NK-92 treated with Interleukin-12 subunit alpha and Interleukin-12 subunit beta, amount 100 ng/mL, for 24 hours (cell line): ENCODE data around the gene PPP4R4.

Experiments
- DNase-seq: peaks from one replicate; lab custom pipeline; 2025; lab: John Stamatoyannopoulos, UW

The PPP4R4 gene

DNA sequence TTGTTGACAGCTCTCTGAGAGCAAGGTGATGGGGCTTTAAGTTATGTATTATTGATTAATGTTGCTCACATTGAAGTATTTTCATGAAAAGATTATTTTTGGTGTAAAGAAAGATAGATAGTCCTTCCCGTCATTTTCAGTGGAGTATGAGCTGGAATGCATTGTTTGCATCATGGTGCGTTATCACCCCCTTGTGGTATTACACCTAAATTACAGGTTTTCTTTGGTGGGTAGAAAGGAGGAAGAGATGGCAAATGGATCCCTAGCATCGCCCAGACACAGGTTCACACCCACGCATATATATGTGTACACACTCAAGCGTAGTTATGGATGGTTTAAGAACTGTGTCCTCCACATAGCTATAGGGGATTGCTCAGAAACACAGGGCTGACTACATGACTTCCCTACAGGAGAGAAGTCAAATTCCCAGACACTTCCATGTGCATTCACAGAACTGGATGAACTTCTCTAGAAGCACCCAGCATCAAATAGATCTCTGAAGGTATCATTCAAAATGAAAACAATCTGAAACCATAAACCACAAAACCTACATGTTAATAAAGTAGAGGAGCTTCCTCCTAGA is 133.4 kb downstream of the PPP4R4 start:
- no peak for DNase-seq

DNA sequence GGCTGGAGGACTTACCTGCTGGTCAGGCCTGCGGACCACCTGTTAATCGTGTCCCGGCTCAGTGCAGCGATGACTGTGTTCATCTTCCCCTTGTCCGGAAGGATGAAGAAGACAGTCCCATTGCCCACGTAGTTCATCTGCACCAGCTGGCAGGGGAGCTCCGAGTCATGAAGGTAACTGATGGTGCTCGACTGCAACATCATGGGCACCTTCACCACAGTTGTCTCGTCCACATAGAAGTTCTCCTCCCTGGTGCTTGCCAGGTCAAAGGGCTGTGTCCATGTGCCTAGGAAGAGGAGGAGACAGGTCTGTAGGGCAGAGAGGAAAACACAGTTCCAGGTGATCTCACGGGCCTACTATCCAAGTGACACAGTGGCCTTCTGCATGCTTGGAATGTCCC is 135.6 kb downstream of the PPP4R4 start:
- DNase-seq = no peak

DNA sequence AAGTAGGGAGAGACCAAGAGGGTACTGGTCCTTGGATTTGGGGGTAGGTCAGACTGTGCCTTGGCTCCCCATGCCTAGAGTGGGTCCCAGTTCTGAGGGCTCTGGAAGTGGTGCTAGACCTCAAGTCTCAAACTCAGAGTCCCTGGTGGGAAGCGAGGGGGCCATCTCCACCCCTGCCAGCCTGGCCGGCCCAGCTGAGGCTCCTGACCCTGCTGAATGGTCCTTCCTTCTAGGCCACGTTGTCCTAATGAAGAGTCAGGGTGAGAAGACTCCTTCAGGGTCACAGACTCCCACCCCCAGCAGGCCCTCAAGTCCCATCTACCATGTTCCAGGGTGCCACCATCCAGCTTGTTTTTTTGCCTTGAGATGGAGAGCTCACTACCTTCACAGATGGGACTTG is 136.1 kb downstream of the PPP4R4 start:
- no peak for DNase-seq

DNA sequence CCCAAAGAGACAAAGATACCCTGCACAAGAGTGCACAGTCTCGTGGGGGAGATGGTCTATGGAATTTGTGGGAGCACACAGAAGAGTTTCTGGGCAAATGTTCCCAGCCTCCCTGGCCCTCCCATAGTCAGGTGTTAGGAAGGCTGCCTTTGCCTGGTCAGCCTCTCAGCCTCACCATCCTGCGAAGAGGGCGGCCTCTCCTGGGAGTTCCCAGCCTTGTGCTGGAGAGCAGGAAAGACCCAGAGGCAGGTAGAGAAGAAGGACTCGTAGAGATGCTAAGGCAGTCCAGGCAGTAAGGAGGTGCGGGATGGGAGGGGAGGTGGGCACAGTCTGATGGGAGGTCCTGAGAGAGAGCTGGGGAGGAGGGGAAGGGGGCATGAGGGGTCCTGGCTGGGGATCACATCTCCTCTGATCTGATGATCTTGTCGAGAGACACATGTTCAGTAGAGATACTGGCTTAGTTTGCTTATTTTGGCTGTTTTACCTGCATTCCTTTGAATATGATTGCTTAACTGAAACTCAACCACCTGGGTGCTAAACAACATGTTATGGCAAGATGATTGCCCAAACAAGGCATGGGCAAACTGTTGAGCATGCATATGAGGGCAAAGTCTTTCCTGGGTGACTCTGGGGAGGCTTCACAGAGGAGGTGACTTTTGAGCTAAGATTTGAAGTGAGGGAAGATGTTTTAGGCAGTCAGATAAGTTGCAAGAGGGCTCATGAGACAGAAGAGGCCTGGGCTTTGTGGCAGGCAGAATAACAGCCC is 138.5 kb downstream of the PPP4R4 start:
- DNase-seq = no peak

DNA sequence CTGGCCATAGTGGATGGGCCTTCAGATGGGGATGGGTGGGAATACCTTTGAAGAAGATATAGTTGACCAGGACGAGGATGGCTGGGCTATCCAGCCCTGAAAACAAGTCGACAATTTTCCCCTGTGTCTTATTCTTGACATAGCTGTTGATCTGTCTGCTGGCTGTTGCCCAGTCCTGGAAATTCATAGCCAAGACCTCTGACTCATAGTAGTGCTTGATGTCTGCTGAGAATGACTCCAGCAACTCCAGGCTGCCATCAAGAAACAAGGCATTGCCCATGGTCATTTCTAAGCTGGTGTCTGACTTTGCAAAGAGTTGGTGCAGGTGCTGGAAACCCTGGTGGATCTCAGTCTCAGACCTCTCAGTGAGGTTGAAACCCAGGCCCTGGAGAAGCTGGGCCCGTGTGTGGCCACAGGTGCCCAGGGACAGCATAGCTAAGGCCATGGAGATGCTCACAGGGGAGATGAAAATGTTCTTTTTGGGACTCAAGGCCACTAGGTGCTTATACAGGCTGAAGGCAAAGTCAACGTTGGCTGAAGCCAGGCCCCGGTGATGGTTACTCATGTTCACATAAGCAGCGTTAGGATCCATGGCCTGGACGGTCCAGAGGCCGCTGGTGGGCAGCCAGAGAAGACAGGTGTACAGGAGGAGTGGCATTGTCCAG is 140.0 kb downstream of the PPP4R4 start:
- no peak for DNase-seq

DNA sequence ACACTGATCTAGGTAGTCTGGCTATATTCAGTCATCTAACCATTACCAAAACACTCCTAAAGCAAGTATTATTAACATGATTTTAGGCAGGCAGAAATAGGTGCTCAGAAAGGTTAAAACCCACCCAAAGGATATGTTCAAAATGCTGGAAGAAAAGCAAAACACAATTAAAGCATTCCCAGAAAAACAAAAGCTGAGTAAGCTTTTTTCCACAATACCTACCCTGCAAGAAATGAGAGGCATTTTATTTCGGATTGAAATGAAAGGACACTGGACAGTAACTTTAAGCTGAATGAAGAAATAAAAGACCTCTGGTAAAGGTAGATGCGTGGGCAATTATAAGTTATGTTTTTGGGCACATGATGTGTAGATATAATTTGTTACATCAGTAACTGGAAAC is 140.8 kb downstream of the PPP4R4 start:
- no peak for DNase-seq

DNA sequence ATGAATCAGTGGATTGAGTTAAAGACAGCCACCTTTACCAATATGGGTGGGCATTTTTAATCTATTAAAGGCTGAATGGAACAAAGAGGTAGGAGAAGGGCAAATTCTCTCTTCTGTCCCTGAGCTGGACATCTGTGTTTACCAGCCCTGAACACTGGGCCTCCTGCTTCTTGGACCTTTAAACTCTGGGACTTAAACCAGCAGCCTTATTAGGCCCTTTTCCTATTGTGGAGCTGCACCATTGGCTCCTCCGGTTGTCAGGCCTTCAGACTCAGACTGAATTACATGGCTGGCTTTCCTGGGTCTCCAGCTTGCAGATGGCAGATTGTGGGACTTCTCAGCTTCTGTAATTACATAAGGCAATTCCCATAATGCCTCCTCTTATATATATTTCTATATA is 142.6 kb downstream of the PPP4R4 start:
- no peak for DNase-seq

DNA sequence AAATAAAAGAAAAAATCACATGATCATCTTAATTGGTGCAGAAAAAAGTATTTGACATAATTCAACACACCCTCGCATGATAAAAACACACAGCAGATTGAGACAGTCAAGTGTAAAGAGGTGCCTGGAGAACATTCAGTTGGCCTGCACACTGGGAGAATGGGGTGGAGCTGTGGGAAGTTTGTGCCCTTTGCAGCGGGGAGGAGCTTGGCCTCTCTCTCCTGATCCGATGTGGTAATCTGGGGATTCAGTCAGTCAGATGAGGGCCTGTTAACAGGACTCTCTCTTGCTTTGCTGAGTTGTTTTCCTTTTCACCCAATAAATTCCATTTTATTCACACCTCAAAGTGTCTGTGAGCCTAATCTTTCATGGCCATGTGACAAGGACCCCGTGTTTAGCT is 143.1 kb downstream of the PPP4R4 start:
- DNase-seq = no peak

DNA sequence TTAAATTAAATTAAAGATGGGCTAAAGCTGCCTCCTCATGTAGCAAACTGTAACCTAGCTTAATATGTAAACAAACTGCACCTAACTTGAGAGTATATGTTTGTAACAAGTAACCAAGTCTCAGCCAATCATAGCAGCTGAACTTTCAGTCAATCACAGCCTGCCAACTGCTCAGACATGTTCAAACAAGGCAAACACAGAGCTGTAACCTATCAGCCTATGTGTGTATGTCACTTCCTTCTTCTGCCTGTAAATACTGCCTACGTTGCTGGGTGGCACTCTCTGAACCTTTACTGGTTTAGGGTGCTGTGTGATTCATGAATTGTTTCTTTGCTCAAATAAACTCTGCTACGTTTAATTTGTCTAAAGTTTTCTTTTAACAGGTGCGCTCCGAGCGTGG is 146.1 kb downstream of the PPP4R4 start:
- DNase-seq = no peak

DNA sequence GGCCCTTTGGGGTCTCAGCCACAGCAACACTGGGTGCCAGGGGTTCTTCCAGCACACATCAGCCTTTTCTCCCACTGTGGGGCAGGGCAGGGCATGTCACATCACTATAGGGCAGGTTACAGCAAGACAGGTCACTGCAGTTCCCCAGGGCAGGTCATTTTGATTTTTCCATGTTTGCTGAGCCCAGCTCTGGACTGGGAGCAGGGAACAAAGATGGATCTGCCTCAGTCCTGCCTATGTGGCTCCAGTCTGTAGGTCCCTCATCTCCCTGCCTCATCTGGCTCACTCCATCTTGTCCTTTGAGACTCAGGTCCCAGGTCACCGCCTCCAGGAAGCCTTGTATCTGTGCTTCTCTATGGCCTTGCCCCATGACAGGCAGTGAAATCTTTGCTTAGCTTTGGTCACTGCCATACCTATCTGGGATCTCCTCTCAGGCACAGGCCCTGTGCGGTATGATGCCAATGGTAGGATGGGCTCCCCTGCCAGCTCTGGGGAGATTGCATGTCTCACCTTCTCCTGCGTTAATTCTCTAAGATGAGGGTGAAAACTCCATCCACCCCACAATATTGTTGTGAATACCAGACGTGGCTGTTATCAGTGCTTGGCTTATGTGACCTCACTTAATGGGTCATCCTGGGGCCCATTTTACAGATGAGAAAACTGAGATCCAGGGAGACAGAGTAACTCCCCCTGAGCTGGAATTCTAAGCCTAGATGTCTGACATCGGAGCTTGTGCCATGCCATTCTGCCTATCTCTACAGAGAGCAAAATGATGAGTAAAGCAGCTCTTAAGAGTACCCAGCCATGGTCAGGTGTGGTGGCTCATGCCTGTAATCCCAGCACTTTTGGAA is 147.5 kb downstream of the PPP4R4 start:
- DNase-seq = no peak

DNA sequence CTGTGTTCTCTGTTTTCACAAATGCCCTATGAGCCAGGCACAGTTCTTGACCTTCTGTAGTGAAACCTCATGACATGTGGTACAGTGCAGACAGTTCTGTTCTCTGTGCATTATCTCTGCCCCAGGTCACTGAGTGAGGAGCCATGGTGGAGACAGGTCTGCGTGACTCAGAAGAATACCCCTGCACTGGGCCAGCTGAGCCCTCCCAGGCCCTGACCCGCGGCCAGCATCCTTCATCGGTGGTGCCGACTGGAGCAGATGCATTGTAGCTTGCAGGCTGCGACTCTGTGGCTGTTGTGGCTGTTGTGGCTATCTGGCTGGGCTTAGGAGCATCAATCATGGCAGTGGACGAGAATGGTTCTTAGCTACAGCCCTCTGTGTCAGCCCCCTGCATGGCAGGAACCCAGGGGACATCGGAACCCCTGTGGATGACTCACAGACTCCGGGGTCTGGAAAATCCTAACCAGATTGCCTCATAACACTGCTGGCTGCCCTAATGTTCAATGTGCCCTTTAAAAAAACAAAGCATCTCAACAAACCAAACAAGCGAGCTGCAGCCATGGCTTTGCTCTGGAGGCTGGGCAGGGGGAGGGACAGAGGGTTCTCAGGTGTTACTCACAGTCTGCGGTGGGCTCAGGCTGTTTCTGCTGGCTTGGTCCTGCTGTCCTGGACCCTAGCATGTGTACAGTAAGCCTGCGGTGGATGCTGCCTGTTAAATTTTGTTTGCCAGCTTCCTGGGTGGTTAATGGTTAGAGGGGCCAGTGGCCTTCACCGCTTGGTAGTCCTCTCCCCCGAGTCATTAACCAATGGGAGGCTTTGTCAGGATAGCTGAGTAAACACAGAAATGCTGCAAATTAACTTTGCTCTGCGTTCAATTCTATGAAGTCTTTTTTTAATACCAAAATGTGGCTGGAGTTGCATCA is 148.8 kb downstream of the PPP4R4 start, which contains the start of gene SERPINA6:
SERPINA6 (minus strand) TSS at position 689 of the 923 bp plus-strand sequence. CDS start 8,688 bp downstream, outside the sequence.
- no peak for DNase-seq

DNA sequence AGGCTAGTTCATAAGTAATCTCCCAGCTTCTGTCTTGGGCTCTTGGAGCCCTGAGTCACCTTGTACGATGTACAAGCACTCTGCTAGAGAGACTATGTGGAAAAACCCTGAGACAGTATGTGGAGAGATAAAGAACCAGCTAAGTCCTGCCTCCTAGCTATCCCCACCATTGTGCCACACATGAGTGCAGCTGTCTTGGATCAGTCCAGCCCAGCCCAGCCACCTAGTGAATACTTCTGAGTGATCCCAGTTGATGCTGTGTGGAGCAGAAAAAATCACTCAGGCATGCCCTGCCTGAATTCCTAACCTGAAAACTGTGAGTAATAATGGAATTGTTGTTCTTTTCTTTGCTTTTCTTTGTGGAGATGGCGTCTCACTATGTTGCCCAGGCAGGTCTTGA is 154.1 kb downstream of the PPP4R4 start:
- DNase-seq = no peak
